Urinary bladder (tissue), 4 donors: ENCODE measurements around the gene RAB11FIP5. TPM values are rescaled to one million over a fixed set of nuclear protein-coding genes. Genes with fewer than 3 reads are reported as not detected.
A peak's percentile ranks its signal among the peaks of the same experiment; 100 is the strongest.

Experiments used
- DNase-seq: peaks from one replicate; pipeline ENCODE4 v3.0.0-alpha.2; 2015; ENCODE audit errors: extremely low spot score
- H3K27ac ChIP-seq: one replicate; pipeline ENCODE4 v1.5.1; 2013; ENCODE audit warnings: low read depth, mild to moderate bottlenecking, moderate library complexity
- H3K36me3 ChIP-seq: one replicate; pipeline ENCODE4 v1.6.1; 2013; ENCODE audit warnings: mild to moderate bottlenecking, moderate library complexity; ENCODE audit not compliant: insufficient read depth
- H3K4me1 ChIP-seq: one replicate; pipeline ENCODE4 v1.6.1; 2013; ENCODE audit warnings: mild to moderate bottlenecking, moderate library complexity; ENCODE audit not compliant: insufficient read depth
- H3K4me3 ChIP-seq: one replicate; pipeline ENCODE4 v1.5.1; 2013; ENCODE audit warnings: low read depth, low read length
- WGBS: extraction: QIAGEN DNeasy Blood & Tissue Kit; methylation state at CpG from one replicate; pipeline ENCODE4 v1.1.7; 2013; 5-methylcytosine and 5-hydroxymethylcytosine counted together
- polyA plus RNA-seq: library from polyadenylated mRNA; stranded (reverse); fragments of 200-250 nt; gene quantifications from one replicate; pipeline ENCODE4 v1.2.3, GENCODE V29; 2013
- total RNA-seq: library from RNA; depleted of rRNA; stranded (reverse); fragments of >200 nt; gene quantifications from one replicate; pipeline ENCODE4 v1.2.3, GENCODE V29; 2014
- donor health status: healthy with polysubstance abuse.
- donor health status: healthy.

The RAB11FIP5 gene
- total and polyA plus RNA-seq, 2 donors: 13.4 to 22.6 TPM

GRCh38 chr2:73116182-73116960 lies 3.6 kb upstream of the RAB11FIP5 start:
- H3K4me3 ChIP-seq: no peak overlapping the region
- no peak for DNase-seq
- no peaks in the 10 kb centered on the region for H3K36me3 ChIP-seq
- 69% methylated on average over 8 of the region's 8 CpGs for WGBS
- no peak overlapping the region for H3K27ac ChIP-seq
- H3K4me1 ChIP-seq: no peaks in the 10 kb centered on the region

GRCh38 chr2:73114273-73114867 lies 1.6 kb upstream of the RAB11FIP5 start:
- DNase-seq: no peak
- no peak overlapping the region for H3K4me3 ChIP-seq
- WGBS: 94% methylated on average over 4 of the region's 4 CpGs
- no peaks in the 10 kb centered on the region for H3K36me3 ChIP-seq
- H3K27ac ChIP-seq: no peak overlapping the region
- H3K4me1 ChIP-seq: no peaks in the 10 kb centered on the region

GRCh38 chr2:73112026-73112912 lies 479 bp downstream of the RAB11FIP5 start:
- no peaks in the 10 kb centered on the region for H3K36me3 ChIP-seq
- H3K4me1 ChIP-seq: no peaks in the 10 kb centered on the region
- peak overlapping the region; percentile 79 for H3K27ac ChIP-seq
- H3K4me3 ChIP-seq: peak overlapping the region; percentile 62
- WGBS: 1% methylated on average over 88 of the region's 88 CpGs
- no peak for DNase-seq

- no peak for DNase-seq
- Histone ChIP-seq H3K4me1 (no peaks in the 10 kb centered on the region), H3K27ac (no peak overlapping the region), H3K36me3 (no peaks in the 10 kb centered on the region), H3K4me3 (peak overlapping the region; percentile 62)
- 27% methylated on average over 16 of the region's 16 CpGs for WGBS
These were observed 1.4 kb downstream of the RAB11FIP5 start for GRCh38 chr2:73111073-73112025.

- no peak for DNase-seq
- Histone ChIP-seq H3K36me3 (no peaks in the 10 kb centered on the region), H3K27ac (no peak overlapping the region), H3K4me1 (no peaks in the 10 kb centered on the region), H3K4me3 (no peak overlapping the region)
- 86% methylated on average over 4 of the region's 4 CpGs for WGBS
These were observed 2.3 kb downstream of the RAB11FIP5 start for GRCh38 chr2:73110168-73111072.

- Histone ChIP-seq H3K4me3 (no peak overlapping the region), H3K4me1 (no peaks in the 10 kb centered on the region), H3K27ac (no peak overlapping the region), H3K36me3 (no peaks in the 10 kb centered on the region)
- 91% methylated on average over 5 of the region's 5 CpGs for WGBS
- no peak for DNase-seq
These were observed 3.1 kb downstream of the RAB11FIP5 start for GRCh38 chr2:73109431-73110167.

GRCh38 chr2:73107211-73107926 lies 5.4 kb downstream of the RAB11FIP5 start:
- DNase-seq: no peak
- no peaks in the 10 kb centered on the region for H3K36me3 ChIP-seq
- H3K4me3 ChIP-seq: no peak overlapping the region
- WGBS: 70% methylated on average over 12 of the region's 12 CpGs
- no peak overlapping the region for H3K27ac ChIP-seq
- H3K4me1 ChIP-seq: no peaks in the 10 kb centered on the region

- no peak overlapping the region for H3K4me3 ChIP-seq
- WGBS: 84% methylated on average over 3 of the region's 3 CpGs
- no peaks in the 10 kb centered on the region for H3K36me3 ChIP-seq
- no peak for DNase-seq
- no peaks in the 10 kb centered on the region for H3K4me1 ChIP-seq
- no peak overlapping the region for H3K27ac ChIP-seq
These were observed 6.0 kb downstream of the RAB11FIP5 start for GRCh38 chr2:73106791-73107190.

- DNase-seq: no peak
- WGBS: 99% methylated on average over 2 of the region's 2 CpGs
- Histone ChIP-seq H3K36me3 (no peaks in the 10 kb centered on the region), H3K4me3 (no peak overlapping the region), H3K27ac (no peak overlapping the region), H3K4me1 (no peaks in the 10 kb centered on the region)
These were observed 7.2 kb downstream of the RAB11FIP5 start for GRCh38 chr2:73105511-73105971.

GRCh38 chr2:73104933-73105332 lies 7.8 kb downstream of the RAB11FIP5 start:
- no peaks in the 10 kb centered on the region for H3K4me1 ChIP-seq
- H3K27ac ChIP-seq: no peak overlapping the region
- WGBS: 94% methylated on average over 3 of the region's 3 CpGs
- DNase-seq: no peak
- no peaks in the 10 kb centered on the region for H3K36me3 ChIP-seq
- H3K4me3 ChIP-seq: no peak overlapping the region

GRCh38 chr2:73103018-73103542 lies 9.7 kb downstream of the RAB11FIP5 start:
- Histone ChIP-seq H3K4me3 (no peak overlapping the region), H3K36me3 (no peaks in the 10 kb centered on the region), H3K27ac (no peak overlapping the region), H3K4me1 (no peaks in the 10 kb centered on the region)
- no peak for DNase-seq
- WGBS: 52% methylated on average over 2 of the region's 2 CpGs
